Brain microvascular endothelial cell (primary cell): Measurements from ENCODE around the gene PITPNC1.

Experiments
- DNase-seq: peaks from one replicate; pipeline ENCODE4 v3.0.0-alpha.2; 2020
- H3K27ac ChIP-seq: fragments of 250-450 bp; sonication (Bioruptor Pico); 2 replicates; pipeline ENCODE4 v1.5.1; 2020; ENCODE audit warnings: mild to moderate bottlenecking, moderate library complexity
- H3K27me3 ChIP-seq: fragments of 250-450 bp; sonication (Bioruptor Pico); replicated peaks from 2 replicates; pipeline ENCODE4 v1.5.1; 2020; ENCODE audit warnings: mild to moderate bottlenecking
- H3K36me3 ChIP-seq: fragments of 250-450 bp; sonication (Bioruptor Pico); replicated peaks from 2 replicates; pipeline ENCODE4 v1.5.1; 2020; ENCODE audit warnings: mild to moderate bottlenecking
- H3K4me3 ChIP-seq: 2 replicates; pipeline ENCODE4 v1.5.1; 2011; ENCODE audit warnings: low read depth, mild to moderate bottlenecking, control low read depth, low read length, moderate library complexity
- CTCF ChIP-seq: IDR thresholded peaks from 2 replicates; pipeline ENCODE4 v1.5.1; 2011; ENCODE audit warnings: low read depth, mild to moderate bottlenecking, moderate library complexity, low read length, control low read depth, inconsistent platforms; ENCODE audit errors: missing control alignments
- in situ Hi-C: cut with HindIII; loops from 2 replicates; pipeline ENCODE4 v1.10.0; 2017; ENCODE audit warnings: low sequenced_read_pairs, low pct_ligation_motif_present

The PITPNC1 gene

GRCh38 chr17:67517325-67517724 lies 140.2 kb downstream of the PITPNC1 start:
- Histone ChIP-seq H3K36me3 (no peaks in the 10 kb centered on the region), H3K27ac (no peak overlapping the region), H3K4me3 (no peak overlapping the region), H3K27me3 (no peaks in the 10 kb centered on the region)
- in situ Hi-C loops: no loop called here
- TF ChIP-seq CTCF: no peak
- no peak for DNase-seq

- no peak for DNase-seq
- in situ Hi-C loops: no loop called here
- no peak for TF ChIP-seq CTCF
Measured at GRCh38 chr17:67518876-67519275, 141.8 kb downstream of the PITPNC1 start.

GRCh38 chr17:67519801-67520251 lies 142.7 kb downstream of the PITPNC1 start:
- in situ Hi-C loops: no loop called here
- Histone ChIP-seq H3K4me3 (no peak overlapping the region), H3K36me3 (no peaks in the 10 kb centered on the region), H3K27me3 (no peaks in the 10 kb centered on the region), H3K27ac (no peak overlapping the region)
- TF ChIP-seq CTCF: no peak
- no peak for DNase-seq

More at GRCh38 chr17:67518876-67519275, 141.8 kb downstream of the PITPNC1 start:
- Histone ChIP-seq H3K27ac (no peak overlapping the region), H3K36me3 (no peaks in the 10 kb centered on the region), H3K4me3 (no peak overlapping the region), H3K27me3 (no peaks in the 10 kb centered on the region)

GRCh38 chr17:67520252-67520906 lies 143.3 kb downstream of the PITPNC1 start:
- no peaks in the 10 kb centered on the region for H3K27me3 ChIP-seq
- in situ Hi-C loops: no loop called here
- no peak overlapping the region for H3K4me3 ChIP-seq
- H3K36me3 ChIP-seq: no peaks in the 10 kb centered on the region
- H3K27ac ChIP-seq: no peak overlapping the region
- no peak for DNase-seq
- TF ChIP-seq CTCF: no peak

- Histone ChIP-seq H3K36me3 (no peaks in the 10 kb centered on the region), H3K27ac (no peak overlapping the region), H3K4me3 (no peak overlapping the region)
Measured at GRCh38 chr17:67520916-67521774, 144.1 kb downstream of the PITPNC1 start.

More at GRCh38 chr17:67520916-67521774, 144.1 kb downstream of the PITPNC1 start:
- no peak for TF ChIP-seq CTCF
- no peaks in the 10 kb centered on the region for H3K27me3 ChIP-seq
- no peak for DNase-seq
- in situ Hi-C loops: no loop called here
